GM12874 (cell line): ENCODE data around the gene RABGAP1.

Experiments
- TF ChIP-seq, protein P1 (sequence below): IDR thresholded peaks from 2 replicates; pipeline ENCODE4 v1.5.1; 2011; ENCODE audit warnings: low read depth, mild to moderate bottlenecking, control low read depth, low read length, moderate library complexity; ENCODE audit not compliant: insufficient read depth

RABGAP1 gene

DNA sequence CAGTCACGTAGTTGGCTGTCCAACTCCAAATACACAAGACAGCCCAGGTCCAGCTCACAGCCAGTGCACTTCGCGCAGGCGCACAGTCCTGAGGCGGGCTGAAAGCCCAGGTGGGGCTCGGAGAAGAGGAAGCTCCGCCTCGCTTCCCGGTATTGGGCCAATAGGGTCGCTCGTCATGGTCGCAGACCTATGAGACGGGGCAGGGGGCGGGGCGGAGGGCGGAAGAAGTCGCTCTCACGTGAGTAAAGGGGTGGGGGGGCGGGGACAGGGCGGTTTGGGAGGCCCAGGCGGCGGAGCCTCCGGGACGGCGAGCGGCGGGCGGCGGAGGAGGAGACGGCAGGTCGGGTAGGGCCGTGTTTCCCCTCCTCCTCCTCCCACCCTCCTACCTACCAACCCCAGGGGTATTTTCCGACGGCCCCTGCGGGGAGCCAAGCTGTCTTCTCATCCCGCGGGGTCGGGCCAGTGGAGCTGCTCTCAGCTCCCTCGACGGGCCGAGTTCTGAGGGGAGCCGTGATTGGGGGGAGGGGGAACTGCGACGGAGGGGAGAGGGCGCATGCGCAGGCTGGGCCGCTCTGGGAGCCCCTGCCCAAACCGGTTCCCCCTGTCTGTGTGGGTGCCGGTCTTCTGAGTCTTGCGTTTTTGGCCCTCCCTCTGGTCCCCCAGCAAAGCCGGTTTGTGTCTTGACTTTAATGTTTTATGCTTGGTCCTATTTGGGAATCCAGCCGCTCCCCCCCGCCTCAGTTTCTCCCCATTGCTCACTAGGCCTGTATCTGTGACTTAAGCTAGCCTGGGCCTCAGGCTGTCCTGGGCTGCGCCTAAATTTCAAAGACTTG, at the start of gene RABGAP1:
Gene RABGAP1 (plus strand): TSS at position 272 of the 833 bp plus-strand sequence. CDS start 16,040 bp downstream, outside the sequence.
- TF ChIP-seq, protein P1, sequence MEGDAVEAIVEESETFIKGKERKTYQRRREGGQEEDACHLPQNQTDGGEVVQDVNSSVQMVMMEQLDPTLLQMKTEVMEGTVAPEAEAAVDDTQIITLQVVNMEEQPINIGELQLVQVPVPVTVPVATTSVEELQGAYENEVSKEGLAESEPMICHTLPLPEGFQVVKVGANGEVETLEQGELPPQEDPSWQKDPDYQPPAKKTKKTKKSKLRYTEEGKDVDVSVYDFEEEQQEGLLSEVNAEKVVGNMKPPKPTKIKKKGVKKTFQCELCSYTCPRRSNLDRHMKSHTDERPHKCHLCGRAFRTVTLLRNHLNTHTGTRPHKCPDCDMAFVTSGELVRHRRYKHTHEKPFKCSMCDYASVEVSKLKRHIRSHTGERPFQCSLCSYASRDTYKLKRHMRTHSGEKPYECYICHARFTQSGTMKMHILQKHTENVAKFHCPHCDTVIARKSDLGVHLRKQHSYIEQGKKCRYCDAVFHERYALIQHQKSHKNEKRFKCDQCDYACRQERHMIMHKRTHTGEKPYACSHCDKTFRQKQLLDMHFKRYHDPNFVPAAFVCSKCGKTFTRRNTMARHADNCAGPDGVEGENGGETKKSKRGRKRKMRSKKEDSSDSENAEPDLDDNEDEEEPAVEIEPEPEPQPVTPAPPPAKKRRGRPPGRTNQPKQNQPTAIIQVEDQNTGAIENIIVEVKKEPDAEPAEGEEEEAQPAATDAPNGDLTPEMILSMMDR = no peak

DNA sequence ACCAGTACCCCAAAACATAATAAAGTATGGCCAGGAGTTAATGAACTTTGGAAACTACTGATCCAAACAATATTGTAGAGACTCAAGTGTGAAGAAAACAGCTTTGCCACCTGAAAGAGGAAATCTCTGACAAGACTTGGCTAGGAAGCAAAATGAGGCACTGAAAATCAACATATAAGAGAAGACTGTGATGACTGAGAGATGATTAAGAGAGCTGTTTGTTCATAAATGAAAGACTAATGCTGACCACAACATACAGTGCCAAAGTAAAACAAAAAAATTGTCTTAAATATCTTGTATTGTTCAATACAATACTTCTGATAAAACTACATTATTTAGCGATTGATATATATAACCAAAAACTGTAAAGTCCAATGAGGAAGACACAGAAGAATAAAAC, 42.9 kb upstream of the RABGAP1 start:
- TF ChIP-seq, protein P1 = no peak

DNA sequence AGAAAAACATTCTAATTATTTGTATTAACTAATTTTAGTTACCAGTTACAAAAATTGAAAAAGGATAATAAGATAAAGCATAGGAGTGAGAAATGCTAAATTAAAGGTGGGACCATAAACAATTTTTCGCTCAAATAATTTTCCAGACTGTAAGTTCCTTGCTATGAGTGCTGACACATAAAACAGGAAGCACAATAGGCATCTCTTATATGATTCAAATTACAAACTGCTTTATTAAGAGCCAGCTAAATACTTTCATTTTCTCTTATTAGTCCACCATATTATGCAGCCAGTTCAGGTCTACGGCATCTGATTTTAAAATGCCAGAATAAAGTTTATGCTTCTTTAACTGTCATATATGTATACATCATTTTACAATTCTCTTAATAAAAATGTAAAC, 40.0 kb upstream of the RABGAP1 start:
- TF ChIP-seq, protein P1 = no peak

DNA sequence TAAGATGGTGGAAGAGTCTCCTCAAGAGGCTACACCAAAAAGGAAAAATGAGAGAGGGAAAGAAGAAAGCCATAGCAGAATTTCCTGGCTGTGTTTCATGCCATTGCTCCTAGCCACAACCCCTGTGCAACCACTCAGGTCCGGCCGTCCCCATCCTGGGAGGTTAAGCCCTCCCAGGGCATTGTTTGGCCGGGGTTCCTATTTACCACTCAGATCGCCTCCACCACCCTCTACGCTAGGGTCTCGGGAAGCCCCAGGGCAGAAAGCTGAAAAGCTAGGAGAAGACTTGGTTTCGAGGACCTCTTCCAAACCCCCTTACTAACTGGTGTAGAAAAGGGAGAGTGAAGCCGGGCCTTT, 36.4 kb upstream of the RABGAP1 start:
- TF ChIP-seq, protein P1 = no peak

DNA sequence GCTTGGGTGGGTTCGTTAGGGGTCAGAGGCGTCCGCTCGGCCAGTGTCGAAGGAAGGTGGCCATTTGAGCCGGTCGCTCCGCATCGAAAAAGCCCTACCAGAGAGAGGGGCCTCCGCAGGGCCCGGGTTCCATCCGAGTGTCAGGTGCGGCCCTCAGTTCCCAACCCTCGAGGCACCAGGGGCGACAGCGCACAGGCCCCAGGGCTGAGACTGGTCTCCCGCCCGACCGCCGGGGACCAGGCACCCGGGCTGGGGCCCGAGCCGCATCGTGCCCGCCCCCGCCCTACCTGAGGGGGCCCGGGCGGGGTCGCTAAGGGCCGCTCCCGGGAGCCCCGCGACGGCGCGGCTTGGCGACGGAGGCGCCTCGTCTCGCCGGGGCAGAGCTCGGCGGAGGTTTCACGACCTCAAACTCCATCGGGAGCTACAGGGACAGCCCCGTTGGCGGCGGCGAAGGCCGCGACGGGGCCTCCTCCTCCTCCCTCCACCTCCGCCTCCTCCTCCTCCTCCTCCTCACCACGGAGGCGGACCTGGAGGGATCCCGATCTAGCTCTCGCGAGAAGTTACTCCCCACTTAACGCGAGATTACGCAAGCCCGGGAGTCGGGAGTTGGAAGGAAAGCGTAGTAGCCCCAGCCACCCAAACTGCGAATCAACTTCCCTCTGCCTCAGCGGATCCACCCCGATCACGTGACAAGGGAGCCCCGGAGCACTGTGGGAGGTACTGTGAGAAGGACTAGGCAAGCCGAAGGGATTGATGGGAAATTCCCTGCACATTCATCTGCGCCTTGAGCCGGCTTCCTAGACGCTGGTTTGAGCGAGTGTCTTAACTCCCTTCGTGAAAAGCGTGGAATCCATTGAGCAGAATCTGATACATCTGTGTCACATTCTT, 35.8 kb upstream of the RABGAP1 start, which contains the start of gene RC3H2:
Gene RC3H2 (minus strand): TSS at position 537 of the 888 bp plus-strand sequence. CDS start 7,850 bp downstream, outside the sequence.
- TF ChIP-seq, protein P1 = 0 out of 2 replicates have a peak, but pooled peaks have one; percentile 1

DNA sequence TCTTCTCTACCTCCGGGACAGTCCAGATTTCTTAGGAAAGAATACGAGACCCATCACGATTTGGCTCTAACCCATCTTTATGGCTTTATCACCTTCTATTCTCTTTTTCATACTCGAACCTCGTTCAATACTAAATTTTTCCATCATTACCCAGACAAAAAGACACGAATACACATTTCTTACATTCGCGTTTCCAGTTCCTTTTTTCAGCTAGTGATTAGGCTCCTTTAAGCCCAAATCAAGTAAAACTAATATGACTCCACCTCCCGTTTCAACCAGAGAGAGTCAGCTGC, 28.2 kb upstream of the RABGAP1 start:
- TF ChIP-seq, protein P1 = no peak

DNA sequence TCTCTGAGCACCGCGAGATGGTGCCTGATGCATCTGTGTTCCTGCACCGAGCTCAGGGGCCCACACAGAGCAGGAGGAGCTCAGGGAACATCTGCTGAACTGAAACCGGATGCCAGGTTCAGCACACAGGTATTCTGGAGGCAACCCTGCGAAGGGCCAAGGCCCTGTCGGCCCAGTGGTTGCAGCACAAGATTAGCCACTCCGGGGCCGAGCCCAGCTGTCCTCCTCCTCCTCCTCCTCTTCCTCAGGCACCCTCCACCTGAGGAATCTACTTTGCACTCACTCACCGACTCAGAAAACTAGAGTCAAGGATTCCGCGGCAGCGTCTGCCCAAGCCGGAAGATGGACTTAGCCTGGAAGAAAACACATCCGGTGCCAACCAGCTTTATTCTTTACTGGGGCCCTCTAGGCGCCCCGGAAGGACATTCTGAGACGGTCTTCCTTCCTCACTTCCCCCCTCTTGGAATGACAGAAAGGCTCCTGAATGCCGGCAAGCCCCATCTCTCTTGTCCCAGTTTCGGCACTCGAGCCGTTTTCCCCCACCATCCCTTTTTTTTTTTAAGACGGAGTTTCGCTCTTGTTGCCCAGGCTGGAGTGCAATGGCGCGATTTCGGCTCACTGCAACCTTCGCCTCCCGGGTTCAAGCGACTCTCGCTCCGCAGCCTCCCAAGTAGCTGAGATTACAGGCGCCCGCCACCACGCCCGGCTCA, 27.7 kb upstream of the RABGAP1 start, which contains the start of gene ZBTB6:
Gene ZBTB6 (minus strand): TSS at position 360 of the 710 bp plus-strand sequence. CDS start 1,251 bp downstream, outside the sequence.
- TF ChIP-seq, protein P1 = no peak
